Osteocyte (in vitro differentiated cells): ENCODE results near the gene ACIN1. TPM values are rescaled to one million over a fixed set of nuclear protein-coding genes. Genes with fewer than 3 reads are reported as not detected.

Experiments used
- DNase-seq: peaks from one replicate; pipeline ENCODE4 v3.0.0; 2021; ENCODE audit warnings: mixed read lengths; ENCODE audit not compliant: unreplicated experiment; ENCODE audit errors: extremely low spot score
- H3K27ac Mint-ChIP-seq: one replicate; pipeline ENCODE4 v1.8.0; 2021; ENCODE audit warnings: mild to moderate bottlenecking, mixed read lengths; ENCODE audit not compliant: unreplicated experiment
- H3K27me3 Mint-ChIP-seq: one replicate; pipeline ENCODE4 v1.8.0; 2021; ENCODE audit warnings: mixed read lengths; ENCODE audit not compliant: unreplicated experiment
- H3K36me3 Mint-ChIP-seq: one replicate; pipeline ENCODE4 v1.8.0; 2021; ENCODE audit warnings: mixed read lengths; ENCODE audit not compliant: unreplicated experiment
- H3K4me1 Mint-ChIP-seq: one replicate; pipeline ENCODE4 v1.8.0; 2021; ENCODE audit warnings: mixed read lengths; ENCODE audit not compliant: unreplicated experiment
- H3K4me3 Mint-ChIP-seq: one replicate; pipeline ENCODE4 v1.8.0; 2021; ENCODE audit warnings: mild to moderate bottlenecking, moderate library complexity, mixed read lengths; ENCODE audit not compliant: unreplicated experiment
- H3K9me3 Mint-ChIP-seq: one replicate; pipeline ENCODE4 v1.8.0; 2021; ENCODE audit warnings: mixed read lengths; ENCODE audit not compliant: unreplicated experiment
- CTCF ChIP-seq: fragments of 200-600 bp; sonication (generic); IDR thresholded peaks from 2 replicates; pipeline ENCODE4 v1.5.0; 2021; ENCODE audit warnings: antibody characterized with exemption, mild to moderate bottlenecking, moderate library complexity
- total RNA-seq: library from RNA; stranded (reverse); gene quantifications from 2 replicates; pipeline ENCODE4 v1.2.1, GENCODE V29; 2021

The ACIN1 gene
- total RNA-seq, 1 donor from 2014 or later = 241 TPM

- no peaks in the 10 kb centered on the region for H3K36me3 Mint-ChIP-seq
- no peaks in the 10 kb centered on the region for H3K9me3 Mint-ChIP-seq
- no peak for DNase-seq
- no peak overlapping the region for H3K4me3 Mint-ChIP-seq
- no peak for TF ChIP-seq CTCF
- H3K4me1 Mint-ChIP-seq = peaks cover 8% of the 10 kb centered on the region
- no peak overlapping the region for H3K27ac Mint-ChIP-seq
- H3K27me3 Mint-ChIP-seq = no peaks in the 10 kb centered on the region
These were observed 54.8 kb downstream of the ACIN1 start for GRCh38 chr14:23040100-23040499.

GRCh38 chr14:23035303-23036144 lies 59.4 kb downstream of the ACIN1 start:
- H3K27me3 Mint-ChIP-seq = no peaks in the 10 kb centered on the region
- peak overlapping the region; percentile 97 for H3K27ac Mint-ChIP-seq
- no peak for TF ChIP-seq CTCF
- H3K4me1 Mint-ChIP-seq = peaks cover 25% of the 10 kb centered on the region
- H3K36me3 Mint-ChIP-seq = peaks cover 18% of the 10 kb centered on the region
- H3K9me3 Mint-ChIP-seq = no peaks in the 10 kb centered on the region
- DNase-seq = no peak
- peak overlapping the region; percentile 93 for H3K4me3 Mint-ChIP-seq

DNA sequence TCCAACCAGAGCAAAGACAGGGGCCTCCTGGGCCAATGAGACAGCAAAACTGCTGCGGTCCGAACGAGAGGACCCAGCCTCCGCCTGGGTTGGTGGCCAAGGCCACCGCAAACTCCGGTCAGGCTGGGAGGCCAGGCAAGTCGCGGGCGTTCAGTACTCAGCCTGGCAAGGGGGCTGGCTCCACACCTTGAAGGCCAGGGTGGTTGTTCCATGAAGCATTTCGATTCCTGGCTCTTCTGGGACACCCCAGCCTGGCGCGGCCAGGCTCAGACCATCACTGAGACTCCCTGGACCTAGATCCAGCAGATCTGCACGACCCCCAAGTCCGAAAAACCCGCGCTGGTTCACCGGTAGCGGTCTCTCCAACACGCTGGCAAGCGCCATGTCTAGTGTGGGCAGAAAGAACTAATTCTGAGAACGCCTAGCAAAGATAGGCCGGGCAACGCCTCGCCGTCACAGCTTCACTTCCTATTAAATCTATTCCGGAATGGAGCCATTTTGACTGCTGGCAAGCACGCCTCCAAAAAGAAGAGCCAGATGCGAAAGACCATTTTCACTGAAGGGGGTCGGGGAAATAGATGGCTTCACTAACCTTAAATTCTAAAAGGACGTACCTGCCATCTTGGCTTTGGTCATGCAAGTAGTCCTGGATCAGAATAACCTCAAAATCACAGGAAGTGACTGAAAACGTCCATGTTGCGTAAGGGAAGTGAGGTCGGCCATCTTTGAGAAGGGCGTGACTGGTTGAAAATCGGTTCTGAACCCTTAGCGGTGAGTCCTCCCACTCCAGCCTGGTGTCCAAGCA lies 60.2 kb downstream of the ACIN1 start, which contains the start of gene PSMB5:
PSMB5 (minus strand) TSS at position 403 of the 805 bp plus-strand sequence; CDS start at position 384, 19 bp downstream.
- no peaks in the 10 kb centered on the region for H3K9me3 Mint-ChIP-seq
- H3K27me3 Mint-ChIP-seq = no peaks in the 10 kb centered on the region
- H3K4me3 Mint-ChIP-seq = peak within 1 kb of the TSS; percentile 93

GRCh38 chr14:23033801-23034497 lies 61.0 kb downstream of the ACIN1 start:
- no peaks in the 10 kb centered on the region for H3K9me3 Mint-ChIP-seq
- H3K36me3 Mint-ChIP-seq = peaks cover 23% of the 10 kb centered on the region
- peak overlapping the region; percentile 97 for H3K27ac Mint-ChIP-seq
- no peaks in the 10 kb centered on the region for H3K27me3 Mint-ChIP-seq
- DNase-seq = no peak
- TF ChIP-seq CTCF = no peak
- H3K4me3 Mint-ChIP-seq = peak overlapping the region; percentile 93
- H3K4me1 Mint-ChIP-seq = peaks cover 28% of the 10 kb centered on the region

More for the DNA sequence above, 60.2 kb downstream of the ACIN1 start, which contains the start of gene PSMB5:
- Mint-ChIP-seq H3K36me3 (peaks cover 18% of the 10 kb centered on the region), H3K4me1 (peaks cover 25% of the 10 kb centered on the region), H3K27ac (peak within 1 kb of the TSS; percentile 97)
- no peak for TF ChIP-seq CTCF
- peak; percentile 94 for DNase-seq
